ENCODE measurements around the gene TMEM54.

The TMEM54 gene

DNA sequence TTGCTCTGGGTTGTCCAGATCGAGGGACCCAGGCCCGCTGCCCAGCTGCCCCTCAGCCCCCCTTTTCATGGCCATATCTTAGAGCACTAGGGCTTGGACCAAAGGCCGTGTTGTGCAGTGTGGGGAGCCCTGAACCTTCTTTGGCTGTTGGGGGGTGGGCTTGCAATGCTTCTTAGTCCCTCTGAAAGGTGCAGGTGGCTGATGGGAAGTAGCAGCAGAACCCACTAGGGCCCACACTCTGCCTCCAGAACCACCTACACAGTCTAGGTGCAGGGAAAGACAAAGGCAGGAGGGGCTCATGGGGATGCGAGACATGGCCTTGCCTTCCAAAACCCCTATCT, 17.2 kb downstream of the TMEM54 start:
- H4K20me1 ChIP-seq (ENCODE audit: insufficient read depth, low read length) = no peaks in the 10 kb centered on the region
- no peak overlapping the region for H3K4me2 ChIP-seq (ENCODE audit: low read depth, low read length)
- no peaks in the 10 kb centered on the region for H3K4me1 ChIP-seq (ENCODE audit: low read length)
- no peaks in the 10 kb centered on the region for H3K9me3 ChIP-seq (replicated peaks; ENCODE audit: insufficient read depth, low read length)
- H2AFZ ChIP-seq (ENCODE audit: low read length) = no peak overlapping the region
- H3K79me2 ChIP-seq (ENCODE audit: low read length) = no peaks in the 10 kb centered on the region
- no peaks in the 10 kb centered on the region for H3K9me2 ChIP-seq (replicated peaks; ENCODE audit: insufficient read depth, low read length)
- no peak for DNase-seq
- no peak overlapping the region for H3K9ac ChIP-seq (ENCODE audit: low read length)
- no peaks in the 10 kb centered on the region for H3K36me3 ChIP-seq (replicated peaks; ENCODE audit: insufficient read depth, low read length)
- no peak overlapping the region for H3K27ac ChIP-seq (ENCODE audit: low read length)
- H3K27me3 ChIP-seq (replicated peaks; ENCODE audit: insufficient read depth, low read length) = peaks cover 50% of the 10 kb centered on the region
- TF ChIP-seq CTCF (IDR thresholded peaks at IDR 0.05; ENCODE audit: low read length) = no peak
- TF ChIP-seq EZH2 (optimal IDR thresholded peaks at IDR 0.05; ENCODE audit: low read depth, low read length) = no peak
- no peak for TF ChIP-seq EZH2phosphoT487 (IDR thresholded peaks at IDR 0.05; ENCODE audit: low read length)
- no peaks in the 10 kb centered on the region for H3F3A ChIP-seq (ENCODE audit: insufficient read depth, low read length)
- H3K4me3 ChIP-seq (ENCODE audit: low read length) = no peak overlapping the region

GRCh38 chr1:32883338-32884031, 17.7 kb downstream of the TMEM54 start:
- Histone ChIP-seq H2AFZ (ENCODE audit: low read length) (no peak overlapping the region), H4K20me1 (ENCODE audit: insufficient read depth, low read length) (no peaks in the 10 kb centered on the region), H3F3A (ENCODE audit: insufficient read depth, low read length) (no peaks in the 10 kb centered on the region), H3K9me3 (replicated peaks; ENCODE audit: insufficient read depth, low read length) (no peaks in the 10 kb centered on the region), H3K27ac (ENCODE audit: low read length) (no peak overlapping the region), H3K27me3 (replicated peaks; ENCODE audit: insufficient read depth, low read length) (peaks cover 45% of the 10 kb centered on the region), H3K4me2 (ENCODE audit: low read depth, low read length) (no peak overlapping the region), H3K9me2 (replicated peaks; ENCODE audit: insufficient read depth, low read length) (no peaks in the 10 kb centered on the region), H3K36me3 (replicated peaks; ENCODE audit: insufficient read depth, low read length) (no peaks in the 10 kb centered on the region), H3K4me1 (ENCODE audit: low read length) (no peaks in the 10 kb centered on the region), H3K4me3 (ENCODE audit: low read length) (no peak overlapping the region), H3K9ac (ENCODE audit: low read length) (no peak overlapping the region), H3K79me2 (ENCODE audit: low read length) (no peaks in the 10 kb centered on the region)
- TF ChIP-seq CTCF (IDR thresholded peaks at IDR 0.05; ENCODE audit: low read length) (no peak), EZH2 (optimal IDR thresholded peaks at IDR 0.05; ENCODE audit: low read depth, low read length) (no peak), EZH2phosphoT487 (IDR thresholded peaks at IDR 0.05; ENCODE audit: low read length) (no peak)
- DNase-seq = no peak

DNA sequence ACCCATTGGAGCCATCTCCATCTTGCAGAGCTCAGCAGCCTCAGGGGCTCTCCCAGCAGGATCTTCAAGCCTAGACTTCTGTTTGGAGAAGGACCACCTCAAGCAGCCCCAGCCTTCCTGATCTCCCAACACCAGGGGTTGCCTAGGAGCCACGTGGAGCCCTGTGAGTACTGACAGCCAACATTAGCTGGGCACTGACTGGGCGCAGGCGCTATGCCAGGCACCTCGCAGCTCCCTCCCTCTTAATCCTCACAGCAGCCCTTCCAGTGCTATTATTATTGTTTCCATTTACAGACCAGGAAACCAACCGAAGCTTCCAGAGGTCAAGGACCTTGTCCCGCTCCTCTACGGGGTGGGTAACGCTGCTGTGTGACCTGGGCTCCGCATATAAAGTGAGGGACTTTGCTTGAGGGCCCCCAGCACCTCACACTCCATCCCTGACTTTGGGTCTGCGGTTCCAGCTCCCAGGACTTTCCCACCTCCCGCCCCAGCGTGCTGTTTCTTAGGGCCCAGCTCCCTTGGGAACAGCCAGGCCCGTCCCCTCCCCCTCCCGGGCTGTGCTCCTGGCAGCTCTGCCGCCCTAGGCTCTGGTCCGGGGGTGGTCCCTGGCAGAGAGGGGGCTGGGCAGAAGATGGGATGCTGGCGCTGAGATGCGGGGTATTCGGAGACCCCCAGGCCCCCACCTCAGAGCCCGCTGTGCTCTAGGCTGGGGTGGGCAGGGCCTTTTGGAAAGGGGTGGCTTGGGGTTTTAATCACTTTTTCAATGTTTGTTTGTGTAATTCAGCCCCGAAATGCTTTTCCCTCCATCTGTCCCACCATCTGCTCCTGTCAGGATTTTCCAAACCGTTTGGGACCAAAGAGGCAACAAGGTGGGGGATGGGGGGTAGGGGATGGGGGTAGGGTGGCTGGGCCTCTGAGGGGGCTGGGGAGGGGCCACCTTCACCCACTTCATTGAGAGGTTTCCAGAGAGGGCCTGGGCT, 19.0 kb downstream of the TMEM54 start:
- H4K20me1 ChIP-seq (ENCODE audit: insufficient read depth, low read length) = no peaks in the 10 kb centered on the region
- no peak for TF ChIP-seq CTCF (IDR thresholded peaks at IDR 0.05; ENCODE audit: low read length)
- TF ChIP-seq EZH2 (optimal IDR thresholded peaks at IDR 0.05; ENCODE audit: low read depth, low read length) = no peak
- TF ChIP-seq EZH2phosphoT487 (IDR thresholded peaks at IDR 0.05; ENCODE audit: low read length) = no peak
- no peak overlapping the region for H3K4me2 ChIP-seq (ENCODE audit: low read depth, low read length)
- no peaks in the 10 kb centered on the region for H3K79me2 ChIP-seq (ENCODE audit: low read length)
- DNase-seq = no peak
- H3K4me3 ChIP-seq (ENCODE audit: low read length) = no peak overlapping the region
- H3K36me3 ChIP-seq (replicated peaks; ENCODE audit: insufficient read depth, low read length) = no peaks in the 10 kb centered on the region
- no peak overlapping the region for H3K9ac ChIP-seq (ENCODE audit: low read length)
- no peaks in the 10 kb centered on the region for H3K9me3 ChIP-seq (replicated peaks; ENCODE audit: insufficient read depth, low read length)
- no peaks in the 10 kb centered on the region for H3K4me1 ChIP-seq (ENCODE audit: low read length)
- H3K9me2 ChIP-seq (replicated peaks; ENCODE audit: insufficient read depth, low read length) = no peaks in the 10 kb centered on the region
- no peaks in the 10 kb centered on the region for H3F3A ChIP-seq (ENCODE audit: insufficient read depth, low read length)
- H2AFZ ChIP-seq (ENCODE audit: low read length) = no peak overlapping the region
- H3K27ac ChIP-seq (ENCODE audit: low read length) = no peak overlapping the region
- peaks cover 32% of the 10 kb centered on the region for H3K27me3 ChIP-seq (replicated peaks; ENCODE audit: insufficient read depth, low read length)

Measured in MM.1S (cell line).